ENCODE measurements around the gene TBC1D2. TPM values are rescaled to one million over a fixed set of nuclear protein-coding genes. Genes with fewer than 3 reads are reported as not detected.

Gene TBC1D2
- total RNA-seq, 1 donor from 2014 or later = 24.3 TPM

GRCh38 chr9:98150164-98150563 is 105.3 kb downstream of the TBC1D2 start:
- H3K4me3 Mint-ChIP-seq (ENCODE audit: unreplicated experiment) = no peak overlapping the region
- no peaks in the 10 kb centered on the region for H3K9me3 Mint-ChIP-seq (ENCODE audit: low read depth)
- no peaks in the 10 kb centered on the region for H3K27me3 Mint-ChIP-seq (ENCODE audit: low read depth)
- H3K4me1 Mint-ChIP-seq (ENCODE audit: low read depth) = no peaks in the 10 kb centered on the region
- peak; percentile 6 for DNase-seq (ENCODE audit: low spot score)
- peaks cover 6% of the 10 kb centered on the region for H3K36me3 Mint-ChIP-seq (ENCODE audit: low read depth)
- H3K27ac Mint-ChIP-seq (ENCODE audit: unreplicated experiment) = no peak overlapping the region
- TF ChIP-seq CTCF (IDR thresholded peaks at IDR 0.05) = no peak

DNA sequence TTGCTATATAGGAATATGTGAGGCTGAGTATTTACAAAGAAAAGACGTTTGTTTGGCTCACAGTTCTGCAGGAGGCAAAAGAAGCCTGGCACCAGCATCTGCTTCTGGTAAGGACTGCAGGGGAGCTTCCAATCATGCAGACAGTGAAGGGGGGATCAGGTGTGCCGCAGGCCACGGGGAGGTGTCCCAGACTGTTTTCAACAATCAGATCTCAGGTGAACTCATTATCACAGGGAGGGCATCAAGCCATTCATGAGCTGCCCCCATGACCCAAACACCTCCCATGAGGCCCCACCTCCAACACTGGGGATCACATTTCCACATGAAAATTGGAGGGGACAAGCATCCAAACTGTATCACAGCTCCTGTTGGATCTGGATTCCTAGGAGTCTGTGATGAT is 106.0 kb downstream of the TBC1D2 start:
- Mint-ChIP-seq H3K27ac (ENCODE audit: unreplicated experiment) (no peak overlapping the region), H3K36me3 (ENCODE audit: low read depth) (peaks cover 6% of the 10 kb centered on the region), H3K4me3 (ENCODE audit: unreplicated experiment) (no peak overlapping the region), H3K4me1 (ENCODE audit: low read depth) (no peaks in the 10 kb centered on the region), H3K9me3 (ENCODE audit: low read depth) (no peaks in the 10 kb centered on the region), H3K27me3 (ENCODE audit: low read depth) (no peaks in the 10 kb centered on the region)
- no peak for TF ChIP-seq CTCF (IDR thresholded peaks at IDR 0.05)
- DNase-seq (ENCODE audit: low spot score) = peak; percentile 14

Small RNAs within 50 kb of the gene (microRNA-seq; reads per million reads assigned to microRNA genes)
- not detected for gene MIR6854 (ENCODE audit: borderline number of aligned reads)

Other genes starting within 250 kb of the TBC1D2 start
- gene NANS, start 198.9 kb downstream of the TBC1D2 start, total RNA-seq = 52.0 to 54.8 TPM (median 53.2 TPM) in 3 replicates
- 0.58 to 1.1 TPM (median 1.1 TPM) in 3 replicates for gene TRIM14, start 136.4 kb downstream of the TBC1D2 start, total RNA-seq
- 10.1 to 17.4 TPM (median 10.2 TPM) in 3 replicates for gene CORO2A, start 63.0 kb downstream of the TBC1D2 start, total RNA-seq